ENCODE data around the gene XYLT2.
A peak's percentile ranks its signal among the peaks of the same experiment; 100 is the strongest.
"Not testable (repeated sequence)": the region's sequence is repeated elsewhere in the genome, so short reads cannot be mapped to it uniquely, and the experiment has no call there.

Gene XYLT2

DNA sequence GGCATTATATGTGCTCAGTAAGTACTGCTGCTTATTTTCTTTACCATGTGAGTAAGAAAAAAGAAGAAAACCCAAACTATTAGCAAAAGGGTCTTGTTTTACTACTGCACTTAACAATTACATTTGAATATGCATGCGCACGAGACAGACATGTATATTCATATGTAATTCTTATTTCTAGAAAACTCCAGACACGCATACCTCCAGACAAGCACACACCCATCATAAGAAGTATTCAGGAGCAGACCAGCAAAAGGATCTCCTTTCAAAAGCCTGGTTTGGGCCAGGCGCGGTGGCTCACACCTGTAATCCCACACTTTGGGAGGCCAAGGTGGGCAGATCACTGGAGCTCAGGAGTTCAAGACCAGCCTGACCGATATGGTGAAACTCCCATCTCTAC is 43.6 kb downstream of the XYLT2 start:
- DNase-seq (ENCODE audit: low read depth, low spot score): no peak

DNA sequence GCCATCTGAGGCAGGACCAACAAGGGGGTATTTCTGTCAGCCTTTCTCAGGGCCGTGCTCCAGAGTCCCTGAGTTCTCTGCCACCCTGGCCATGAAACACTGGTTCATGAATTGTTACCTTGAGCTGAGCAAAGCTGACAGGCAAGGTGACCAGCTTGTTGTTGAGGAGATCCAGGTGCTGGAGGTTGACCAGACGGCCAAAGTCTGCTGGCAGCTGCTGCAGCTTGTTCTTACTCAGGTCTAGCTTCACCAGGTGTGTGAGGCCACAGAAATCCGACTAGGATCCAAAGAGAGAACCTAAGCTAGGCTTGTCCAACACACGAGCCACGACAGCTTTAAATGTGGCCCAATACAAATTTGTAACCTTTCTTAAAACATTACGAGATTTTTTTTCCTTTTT is 46.7 kb downstream of the XYLT2 start:
- DNase-seq (ENCODE audit: low read depth, low spot score): no peak

DNA sequence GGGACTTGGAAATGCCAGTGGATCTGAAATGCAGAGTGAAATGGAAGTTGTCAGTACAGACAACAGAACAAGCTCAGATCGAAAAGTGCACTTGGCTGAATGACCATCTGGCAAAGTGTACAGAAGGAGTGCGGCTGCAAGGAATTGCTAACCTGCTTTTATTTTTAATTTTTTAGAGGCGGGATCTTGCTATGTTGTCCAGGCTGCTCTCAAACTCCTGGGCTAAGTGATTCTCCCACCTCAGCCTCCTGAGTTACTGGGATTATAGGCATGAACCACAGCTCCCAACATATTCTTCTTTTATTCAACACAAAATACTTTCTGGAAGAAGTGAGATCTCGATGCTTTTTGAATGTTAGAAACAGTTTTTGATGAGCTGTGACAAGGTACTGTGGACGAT is 47.8 kb downstream of the XYLT2 start:
- DNase-seq (ENCODE audit: low read depth, low spot score): no peak

DNA sequence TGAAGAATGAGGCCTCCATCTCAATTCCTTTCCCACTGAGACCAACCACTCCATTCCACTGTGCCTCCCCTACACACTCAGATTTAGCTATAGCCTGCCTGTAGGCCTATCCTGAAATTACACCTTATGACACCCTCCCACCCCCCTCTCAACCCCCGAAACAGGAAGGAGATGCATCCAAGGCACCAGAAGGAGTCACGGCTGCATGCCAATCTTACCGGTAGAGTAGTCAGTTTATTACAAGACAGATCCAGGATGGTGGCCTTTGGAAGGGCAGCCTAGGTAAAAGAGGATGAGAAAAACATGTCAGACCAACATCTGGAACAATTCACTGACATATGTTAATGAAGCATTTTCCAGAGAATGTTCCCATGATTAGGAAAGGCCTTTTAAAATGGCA is 48.8 kb downstream of the XYLT2 start:
- no peak for DNase-seq (ENCODE audit: low read depth, low spot score)

DNA sequence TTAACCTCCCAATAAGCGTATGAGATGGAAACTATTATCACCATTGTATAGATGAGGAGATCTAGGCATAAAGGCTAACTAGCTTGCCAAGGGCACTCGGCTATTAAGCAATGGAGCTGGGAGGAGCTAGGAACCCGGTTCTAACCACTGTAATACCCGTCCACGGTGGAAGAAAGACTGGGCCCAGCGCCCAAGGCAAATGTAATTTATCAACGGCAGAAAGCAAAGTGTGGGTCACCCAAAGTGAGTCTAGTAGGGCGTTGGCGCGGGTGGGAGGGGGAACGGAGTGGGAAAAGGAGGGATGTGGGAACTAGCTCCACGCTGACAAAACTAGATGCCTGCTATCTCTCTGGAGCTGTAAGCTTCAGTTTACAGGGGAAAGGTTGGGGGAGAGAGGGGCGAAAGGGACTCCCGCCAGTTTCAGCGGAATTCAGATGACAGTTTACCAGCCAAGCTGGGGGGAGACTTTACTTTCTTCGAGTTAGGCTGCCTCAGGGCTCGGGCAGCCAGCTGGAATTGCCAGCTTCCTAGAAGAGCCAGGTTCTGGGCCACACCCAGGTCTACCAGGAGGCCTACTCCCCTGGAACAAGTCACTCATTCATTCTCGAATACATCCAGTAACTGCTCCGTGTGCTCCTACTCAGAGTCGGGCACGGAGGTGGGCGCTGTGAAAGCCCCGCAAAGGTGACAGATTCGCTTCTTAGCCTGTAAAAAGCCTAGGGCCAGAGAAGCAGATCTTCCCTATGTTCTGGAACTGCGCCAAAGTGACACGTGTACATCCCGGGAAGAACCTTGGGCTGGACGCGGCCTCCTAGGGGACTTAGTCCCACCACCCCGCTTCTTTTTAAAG is 50.6 kb downstream of the XYLT2 start:
- DNase-seq (ENCODE audit: low read depth, low spot score): peak; percentile 21

DNA sequence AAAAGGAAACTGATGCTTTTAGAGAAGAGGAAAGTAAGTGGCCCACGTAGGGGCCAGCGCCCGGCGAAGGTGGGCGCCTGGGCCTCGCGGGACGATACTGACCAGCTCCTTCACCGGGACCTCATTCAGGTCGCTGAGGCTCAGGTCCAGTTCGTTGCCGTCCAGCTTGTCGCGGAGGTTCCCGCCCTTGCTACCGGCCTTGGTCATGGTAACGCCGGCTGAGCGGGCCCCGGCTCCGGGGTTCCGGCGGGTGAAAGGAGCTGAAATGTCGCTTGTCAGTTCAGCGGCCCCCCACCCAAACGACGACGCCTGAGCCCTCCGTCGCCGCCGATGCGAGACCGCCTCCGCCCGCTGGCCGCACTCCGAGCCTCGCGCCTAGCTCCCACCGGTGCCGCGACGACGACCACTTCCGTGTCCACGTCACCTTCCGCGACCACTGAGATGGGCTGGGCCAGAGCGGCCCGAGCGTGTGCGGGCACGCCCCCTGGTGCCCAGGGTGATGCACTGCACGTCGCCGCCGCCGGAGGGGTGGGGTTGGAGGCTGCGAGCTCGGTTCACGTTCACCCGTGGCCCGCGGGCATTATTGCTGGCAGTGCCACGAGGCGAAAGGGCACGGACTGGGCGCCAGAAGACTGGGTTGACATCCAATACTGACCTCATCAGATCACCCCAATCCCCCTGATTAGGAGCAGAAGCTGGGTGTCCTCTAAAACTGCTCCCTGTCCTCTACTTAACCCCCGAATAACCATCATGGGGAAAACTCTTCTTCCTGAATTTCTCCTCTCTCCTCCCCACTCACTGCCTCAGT is 51.4 kb downstream of the XYLT2 start, which contains the start of gene LRRC59:
Gene LRRC59 (minus strand): TSS at position 413 of the 808 bp plus-strand sequence. CDS start 206 bp downstream, at position 207.
- peak; percentile 50 for DNase-seq (ENCODE audit: low read depth, low spot score)

DNA sequence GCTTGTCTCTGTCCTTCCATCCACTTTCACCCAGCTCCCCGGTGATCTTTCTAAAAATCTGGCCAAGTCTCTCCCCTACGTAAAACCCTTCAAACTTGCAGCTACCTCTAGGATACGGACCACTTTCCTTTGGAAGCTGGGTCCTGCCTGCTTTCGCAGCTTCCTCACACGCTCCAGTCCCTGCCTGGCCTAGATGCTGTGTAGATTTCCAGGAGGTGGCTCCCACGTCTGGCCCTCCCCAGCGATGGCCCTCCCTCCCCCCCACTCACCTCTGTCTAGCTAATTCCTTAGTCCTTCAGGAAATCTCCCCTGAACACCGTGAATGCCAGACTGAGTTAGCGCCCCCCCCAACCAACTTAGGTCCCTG is 52.0 kb downstream of the XYLT2 start:
- DNase-seq (ENCODE audit: low read depth, low spot score): no peak

DNA sequence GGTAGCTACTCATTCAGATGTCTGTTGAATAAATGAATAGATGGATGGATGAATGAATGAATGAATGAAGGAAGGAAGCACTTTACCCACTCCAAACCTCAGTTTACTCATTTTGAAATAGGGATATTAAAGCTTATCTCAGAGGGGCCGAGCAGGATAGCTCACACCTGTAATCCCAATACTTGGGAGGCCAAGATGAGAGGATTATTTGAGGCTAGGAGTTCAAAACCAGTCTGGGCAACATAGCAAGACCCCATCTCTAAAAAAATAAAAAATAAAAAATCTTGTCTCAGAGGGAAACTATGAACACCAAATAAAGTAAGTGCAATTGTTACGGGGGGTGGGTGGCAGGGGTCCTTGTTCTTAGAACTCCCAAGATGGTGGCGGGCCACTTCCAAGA is 52.7 kb downstream of the XYLT2 start:
- not testable (repeated sequence) for DNase-seq (ENCODE audit: low read depth, low spot score)

DNA sequence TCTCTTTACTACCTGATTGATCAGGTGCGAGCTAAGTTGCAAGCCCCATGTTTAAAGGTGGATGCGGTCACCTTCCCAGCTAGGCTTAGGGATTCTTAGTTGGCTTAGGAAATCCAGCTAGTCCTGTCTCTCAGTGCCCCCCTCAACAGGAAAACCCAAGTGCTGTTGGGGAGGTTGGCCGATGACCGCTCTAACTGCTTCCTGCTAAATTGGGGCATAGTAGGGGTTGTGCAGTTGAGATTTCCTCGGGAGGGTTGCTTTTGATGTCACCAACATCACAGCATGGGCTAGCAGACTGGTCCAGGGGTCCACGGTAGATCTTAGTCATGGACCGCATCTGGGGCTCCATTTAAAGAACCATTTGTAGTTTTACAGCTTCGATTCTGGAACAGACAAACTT is 53.7 kb downstream of the XYLT2 start:
- DNase-seq (ENCODE audit: low read depth, low spot score): not testable (repeated sequence)

DNA sequence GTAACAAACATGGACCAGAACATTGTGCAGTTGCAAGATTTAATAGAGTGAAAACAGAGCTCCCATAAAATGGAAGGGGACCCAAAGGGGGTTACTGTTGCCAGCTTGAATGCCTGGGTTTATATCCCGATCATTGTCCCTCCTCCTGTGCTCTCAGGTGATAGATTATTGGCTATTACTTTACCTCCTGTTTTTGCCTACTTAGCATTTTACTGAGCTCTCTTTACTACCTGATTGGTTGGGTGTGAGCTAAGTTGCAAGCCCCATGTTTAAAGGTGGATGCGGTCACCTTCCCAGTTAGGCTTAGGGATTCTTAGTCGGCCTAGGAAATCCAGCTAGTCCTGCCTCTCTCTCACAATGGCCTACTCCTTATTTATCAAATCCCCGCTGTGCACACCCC is 59.4 kb downstream of the XYLT2 start:
- not testable (repeated sequence) for DNase-seq (ENCODE audit: low read depth, low spot score)

DNA sequence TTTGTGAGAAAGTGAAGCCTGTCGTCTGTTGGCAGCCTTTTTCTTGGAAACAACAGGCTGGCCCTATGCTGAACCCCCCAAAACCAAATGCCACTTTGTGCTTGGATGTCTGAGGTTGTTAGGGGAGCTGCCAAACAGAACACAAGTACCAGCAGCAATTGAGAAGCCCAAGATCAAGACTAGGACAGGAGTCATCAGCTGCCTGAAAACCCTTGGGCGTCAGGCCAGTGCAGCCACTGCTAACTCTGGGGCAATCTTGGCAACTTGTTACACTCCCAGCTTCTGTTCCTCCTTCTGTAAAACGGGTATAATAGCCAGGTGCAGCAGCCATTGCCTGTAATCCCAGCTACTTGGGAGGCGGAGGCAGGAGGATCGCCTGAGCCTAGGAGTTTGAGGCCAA is 60.7 kb downstream of the XYLT2 start:
- no peak for DNase-seq (ENCODE audit: low read depth, low spot score)

DNA sequence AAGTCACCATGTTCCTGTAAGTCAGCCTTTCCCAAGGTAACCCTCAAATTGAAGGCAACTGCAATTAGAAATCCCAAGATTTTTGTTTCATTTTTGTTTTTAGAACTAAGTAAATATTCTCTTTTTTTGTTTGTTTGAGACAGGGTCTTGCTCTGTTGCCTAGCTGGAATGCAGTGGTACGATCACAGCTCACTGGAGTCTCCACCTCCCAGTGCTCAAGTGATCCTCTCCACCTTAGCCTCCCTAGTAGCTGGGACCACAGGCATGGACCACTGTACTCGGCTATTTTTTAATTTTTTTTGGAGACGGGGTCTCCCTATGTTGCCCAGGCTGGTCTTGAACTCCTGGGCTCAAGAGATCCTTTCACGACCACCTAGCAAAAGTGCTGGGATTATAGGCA is 62.0 kb downstream of the XYLT2 start:
- no peak for DNase-seq (ENCODE audit: low read depth, low spot score)
